Stimulated activated CD4-positive, alpha-beta T cell treated with anti-CD3 and anti-CD28 coated beads, Interleukin-1b, Interleukin-23, amount 100 ng/mL, for 1 hour (primary cell): Measurements from ENCODE around the gene HNRNPA1.
"Not testable (repeated sequence)": the region's sequence is repeated elsewhere in the genome, so short reads cannot be mapped to it uniquely, and the experiment has no call there.

Source experiments
- DNase-seq, 2 donors: peaks; one replicate each; pipeline ENCODE4 v3.0.0-alpha.2; 2020; ENCODE audit warnings: low read depth in 2 of 2

Gene HNRNPA1

GRCh38 chr12:54298904-54299303, 18.4 kb downstream of the HNRNPA1 start:
- no peak for DNase-seq

GRCh38 chr12:54299515-54300224, 19.1 kb downstream of the HNRNPA1 start:
- no peak for DNase-seq

GRCh38 chr12:54300225-54300731, 19.8 kb downstream of the HNRNPA1 start:
- no peak for DNase-seq

GRCh38 chr12:54300732-54301427, 20.4 kb downstream of the HNRNPA1 start, which contains the start of gene NFE2:
Gene NFE2, minus strand, starts transcription at chr12:54301015. Its CDS starts 5,767 bp downstream, at chr12:54295248.
- DNase-seq = no peak

- no peak for DNase-seq
Observed at GRCh38 chr12:54301428-54302048, 21.0 kb downstream of the HNRNPA1 start.

- DNase-seq = no peak
Observed at GRCh38 chr12:54303640-54304039, 23.1 kb downstream of the HNRNPA1 start.

- DNase-seq = no peak
Observed at GRCh38 chr12:54304187-54304810, 23.8 kb downstream of the HNRNPA1 start.

- no peak for DNase-seq
Observed at GRCh38 chr12:54306925-54307741, 26.6 kb downstream of the HNRNPA1 start.

GRCh38 chr12:54311051-54311450, 30.5 kb downstream of the HNRNPA1 start:
- DNase-seq = no peak

GRCh38 chr12:54312309-54312708, 31.8 kb downstream of the HNRNPA1 start:
- DNase-seq = not testable (repeated sequence)

- no peak for DNase-seq
Observed at GRCh38 chr12:54321363-54321762, 40.8 kb downstream of the HNRNPA1 start.

GRCh38 chr12:54324617-54325441, 44.3 kb downstream of the HNRNPA1 start, which contains the start of gene COPZ1:
Gene COPZ1, plus strand, starts transcription at chr12:54325131. Its CDS starts 33 bp downstream, at chr12:54325164.
- DNase-seq = peak; percentile 80

GRCh38 chr12:54325442-54326109, 45.0 kb downstream of the HNRNPA1 start:
- DNase-seq = not testable (repeated sequence)

GRCh38 chr12:54328595-54329337, 48.2 kb downstream of the HNRNPA1 start:
- DNase-seq = no peak

- no peak for DNase-seq
Observed at GRCh38 chr12:54329759-54330158, 49.2 kb downstream of the HNRNPA1 start.

- no peak for DNase-seq
Observed at GRCh38 chr12:54330442-54330841, 49.9 kb downstream of the HNRNPA1 start.

- no peak for DNase-seq
Observed at GRCh38 chr12:54331461-54331860, 50.9 kb downstream of the HNRNPA1 start.

GRCh38 chr12:54333420-54334034, 53.0 kb downstream of the HNRNPA1 start:
- no peak for DNase-seq
